Upper lobe of right lung (tissue), 1 donor: ENCODE results near the gene JPT1. TPM values are rescaled to one million over a fixed set of nuclear protein-coding genes. Genes with fewer than 3 reads are reported as not detected.
"Not testable (repeated sequence)": the region's sequence is repeated elsewhere in the genome, so short reads cannot be mapped to it uniquely, and the experiment has no call there.

ENCODE experiments used
- ATAC-seq: fragments of 200-7000 bp; cut with Tn5 transposase; one replicate; pipeline ENCODE4 v1.9.1; 2020; ENCODE audit warnings: mild to moderate bottlenecking, moderate library complexity
- DNase-seq: peaks from one replicate; pipeline ENCODE4 v3.0.0-alpha.2; 2020
- H3K27ac ChIP-seq: fragments of 200-600 bp; one replicate; pipeline ENCODE4 v1.8.0; 2022
- H3K27me3 ChIP-seq: fragments of 200-600 bp; one replicate; pipeline ENCODE4 v1.8.0; 2022; ENCODE audit warnings: mild to moderate bottlenecking
- H3K36me3 ChIP-seq: fragments of 200-600 bp; one replicate; pipeline ENCODE4 v1.8.0; 2022
- H3K4me1 ChIP-seq: fragments of 200-600 bp; one replicate; pipeline ENCODE4 v1.8.0; 2022
- H3K4me3 ChIP-seq: fragments of 200-600 bp; one replicate; pipeline ENCODE4 v1.8.0; 2022; ENCODE audit warnings: mild to moderate bottlenecking
- H3K9me3 ChIP-seq: fragments of 200-600 bp; one replicate; pipeline ENCODE4 v1.8.0; 2022
- CTCF ChIP-seq: fragments of 200-600 bp; IDR thresholded peaks from one replicate; pipeline ENCODE4 v1.8.0; 2022; ENCODE audit warnings: antibody characterized with exemption
- intact Hi-C: fragments of 100-400 bp; cut with DNase I; formaldehyde crosslinking; loops from one replicate; pipeline ENCODE4 v1.11.0; 2022
- total RNA-seq: library from RNA; stranded (reverse); fragmentation: NEBNext Ultra II Directional; extraction: Animal tissue kit (Norgen Biotek cat#: 25700); gene quantifications from one replicate; pipeline ENCODE4 v1.2.1, GENCODE V29; 2021
- donor health status: DM: no; HTN: yes; CAD: no; lungs with severe emphysema.

Gene JPT1
- total RNA-seq, 1 donor from 2014 or later, result 47.8 TPM

GRCh38 chr17:75163074-75163473 lies 8.8 kb upstream of the JPT1 start:
- Histone ChIP-seq H3K27me3 (no peaks in the 10 kb centered on the region), H3K36me3 (peaks cover 41% of the 10 kb centered on the region), H3K9me3 (no peaks in the 10 kb centered on the region)

GRCh38 chr17:75160211-75160610 lies 5.9 kb upstream of the JPT1 start:
- no peak for DNase-seq
- Histone ChIP-seq H3K9me3 (no peaks in the 10 kb centered on the region), H3K27me3 (no peaks in the 10 kb centered on the region), H3K4me1 (no peaks in the 10 kb centered on the region), H3K36me3 (peaks cover 16% of the 10 kb centered on the region), H3K4me3 (no peak overlapping the region), H3K27ac (no peak overlapping the region)
- intact Hi-C loops, result no loop called here
- no peak for ATAC-seq
- TF ChIP-seq CTCF, result no peak

More at GRCh38 chr17:75163074-75163473, 8.8 kb upstream of the JPT1 start:
- H3K4me1 ChIP-seq, result no peaks in the 10 kb centered on the region
- intact Hi-C loops, result no loop called here
- no peak for ATAC-seq
- no peak overlapping the region for H3K27ac ChIP-seq
- no peak for DNase-seq
- no peak for TF ChIP-seq CTCF
- no peak overlapping the region for H3K4me3 ChIP-seq

- H3K4me1 ChIP-seq, result no peaks in the 10 kb centered on the region
- no peaks in the 10 kb centered on the region for H3K9me3 ChIP-seq
- ATAC-seq (no peak), DNase-seq (no peak)
- no peak overlapping the region for H3K4me3 ChIP-seq
- peaks cover 12% of the 10 kb centered on the region for H3K36me3 ChIP-seq
- TF ChIP-seq CTCF, result no peak
- no peak overlapping the region for H3K27ac ChIP-seq
- no peaks in the 10 kb centered on the region for H3K27me3 ChIP-seq
- intact Hi-C loops, result no loop called here
Measured at GRCh38 chr17:75159196-75160031, 5.1 kb upstream of the JPT1 start.

GRCh38 chr17:75158480-75158879 lies 4.2 kb upstream of the JPT1 start:
- H3K27ac ChIP-seq, H3K27me3 ChIP-seq, ATAC-seq, H3K4me1 ChIP-seq, H3K9me3 ChIP-seq, intact Hi-C loops, H3K36me3 ChIP-seq, H3K4me3 ChIP-seq: not testable (repeated sequence)
- DNase-seq, result peak; percentile 8

GRCh38 chr17:75155191-75155601 lies 884 bp upstream of the JPT1 start:
- no peaks in the 10 kb centered on the region for H3K9me3 ChIP-seq
- ATAC-seq (no peak), DNase-seq (no peak)
- H3K4me3 ChIP-seq, result no peak overlapping the region
- H3K27ac ChIP-seq, result no peak overlapping the region
- no peaks in the 10 kb centered on the region for H3K36me3 ChIP-seq
- intact Hi-C loops, result no loop called here
- no peaks in the 10 kb centered on the region for H3K27me3 ChIP-seq
- TF ChIP-seq CTCF, result no peak
- peaks cover 7% of the 10 kb centered on the region for H3K4me1 ChIP-seq

GRCh38 chr17:75153780-75154194 lies 525 bp downstream of the JPT1 start:
- H3K27ac ChIP-seq, result peak overlapping the region; percentile 82
- peak; percentile 7 for ATAC-seq
- no peak for DNase-seq
- no peaks in the 10 kb centered on the region for H3K9me3 ChIP-seq
- intact Hi-C loops, result no loop called here
- H3K36me3 ChIP-seq, result no peaks in the 10 kb centered on the region
- no peak for TF ChIP-seq CTCF
- peak overlapping the region; percentile 78 for H3K4me3 ChIP-seq
- H3K4me1 ChIP-seq, result peaks cover 7% of the 10 kb centered on the region
- H3K27me3 ChIP-seq, result no peaks in the 10 kb centered on the region
